Peyer's patch (tissue), 4 donors: ENCODE results near the gene NUDT16L1. TPM values are rescaled to one million over a fixed set of nuclear protein-coding genes. Genes with fewer than 3 reads are reported as not detected.

Source experiments
- DNase-seq, 3 donors: peaks; one replicate each; pipeline ENCODE4 v3.0.0-alpha.2; 2017 to 2019
- H3K27ac ChIP-seq, 4 donors: fragments of 200-600 bp; sonication (generic); one replicate each; pipeline ENCODE4 v1.5.1; 2016 to 2019
- H3K27me3 ChIP-seq, 2 donors: fragments of 200-600 bp; sonication (generic); one replicate each; pipeline ENCODE4 v1.5.1; 2019
- H3K36me3 ChIP-seq, 3 donors: fragments of 200-600 bp; sonication (generic); one replicate each; pipeline ENCODE4 v1.5.1; 2016 to 2019
- H3K4me1 ChIP-seq, 4 donors: fragments of 200-600 bp; sonication (generic); one replicate each; pipeline ENCODE4 v1.5.1; 2016 to 2019
- H3K4me3 ChIP-seq, 4 donors: fragments of 200-600 bp; sonication (generic); 1 replicate in 3 of 4; 2 replicates in 1 of 4; pipeline ENCODE4 v1.5.1; 2016 to 2019; ENCODE audit warnings: mild to moderate bottlenecking in 1 of 4
- H3K9me3 ChIP-seq, 4 donors: fragments of 200-600 bp; sonication (generic); one replicate each; pipeline ENCODE4 v1.5.1; 2016 to 2019; ENCODE audit warnings: mild to moderate bottlenecking in 1 of 4
- CTCF ChIP-seq, 6 experiments: fragments of 450-650 bp in 4 of 6; fragments of 200-600 bp in 2 of 6; sonication (generic) in 1 of 6; IDR thresholded peaks; one replicate each; pipeline ENCODE4 v1.5.1; 2017 to 2019; ENCODE audit warnings: antibody characterized with exemption in 6 of 6, mild to moderate bottlenecking in 3 of 6, moderate library complexity in 1 of 6
- POLR2A ChIP-seq, 2 donors: fragments of 450-650 bp; IDR thresholded peaks; one replicate each; pipeline ENCODE4 v1.5.1; 2017; ENCODE audit warnings: antibody characterized with exemption in 2 of 2, mild to moderate bottlenecking in 2 of 2, moderate library complexity in 2 of 2
- total RNA-seq, 4 donors: library from RNA; depleted of rRNA; stranded (reverse); fragments of >200 nt; gene quantifications; one replicate each; pipeline ENCODE4 v1.1.0, GENCODE V29; 2016

NUDT16L1 gene
- total RNA-seq, 4 donors from 2014 or later: 19.0 to 53.6 (median 40.1) TPM

- Histone ChIP-seq H3K27me3 (no peaks in the 10 kb centered on the region), H3K9me3 (no peaks in the 10 kb centered on the region), H3K27ac (peak overlapping the region in 3 of 4 donors; percentile 49 to 89 (median 88)), H3K4me1 (peaks cover 0 to 40% (median 0%) of the 10 kb centered on the region in 4 donors), H3K4me3 (no peak overlapping the region), H3K36me3 (peaks cover 0 to 76% (median 0%) of the 10 kb centered on the region in 3 donors)
- DNase-seq: no peak
- TF ChIP-seq CTCF (IDR thresholded peaks at IDR 0.05) (no peak), POLR2A (IDR thresholded peaks at IDR 0.05) (no peak)
These were observed 37.6 kb upstream of the NUDT16L1 start for GRCh38 chr16:4655801-4656200.

DNA sequence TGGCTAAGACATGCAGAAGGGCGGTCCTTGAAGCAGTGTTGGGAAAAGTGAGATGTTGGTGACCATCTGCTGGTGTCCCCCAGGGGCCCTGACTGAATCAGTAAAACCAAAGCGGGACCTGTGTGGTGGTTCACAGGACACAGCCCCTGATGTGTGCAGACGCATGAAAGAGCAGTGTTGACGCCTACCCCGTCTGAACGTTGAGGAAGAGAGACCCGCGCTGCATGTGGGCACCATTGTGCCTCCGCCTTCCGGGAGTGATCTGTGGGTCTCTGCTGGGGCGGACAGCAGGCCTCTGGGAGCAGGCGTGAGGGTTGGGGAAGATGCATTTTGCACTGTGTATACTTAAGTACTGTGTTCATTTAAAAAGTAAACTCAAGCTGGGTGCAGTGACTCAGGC is 37.1 kb upstream of the NUDT16L1 start:
- Histone ChIP-seq H3K27me3 (no peaks in the 10 kb centered on the region), H3K27ac (peak overlapping the region in 1 of 4 donors; percentile 88), H3K36me3 (peaks cover 0 to 73% (median 0%) of the 10 kb centered on the region in 3 donors)

DNA sequence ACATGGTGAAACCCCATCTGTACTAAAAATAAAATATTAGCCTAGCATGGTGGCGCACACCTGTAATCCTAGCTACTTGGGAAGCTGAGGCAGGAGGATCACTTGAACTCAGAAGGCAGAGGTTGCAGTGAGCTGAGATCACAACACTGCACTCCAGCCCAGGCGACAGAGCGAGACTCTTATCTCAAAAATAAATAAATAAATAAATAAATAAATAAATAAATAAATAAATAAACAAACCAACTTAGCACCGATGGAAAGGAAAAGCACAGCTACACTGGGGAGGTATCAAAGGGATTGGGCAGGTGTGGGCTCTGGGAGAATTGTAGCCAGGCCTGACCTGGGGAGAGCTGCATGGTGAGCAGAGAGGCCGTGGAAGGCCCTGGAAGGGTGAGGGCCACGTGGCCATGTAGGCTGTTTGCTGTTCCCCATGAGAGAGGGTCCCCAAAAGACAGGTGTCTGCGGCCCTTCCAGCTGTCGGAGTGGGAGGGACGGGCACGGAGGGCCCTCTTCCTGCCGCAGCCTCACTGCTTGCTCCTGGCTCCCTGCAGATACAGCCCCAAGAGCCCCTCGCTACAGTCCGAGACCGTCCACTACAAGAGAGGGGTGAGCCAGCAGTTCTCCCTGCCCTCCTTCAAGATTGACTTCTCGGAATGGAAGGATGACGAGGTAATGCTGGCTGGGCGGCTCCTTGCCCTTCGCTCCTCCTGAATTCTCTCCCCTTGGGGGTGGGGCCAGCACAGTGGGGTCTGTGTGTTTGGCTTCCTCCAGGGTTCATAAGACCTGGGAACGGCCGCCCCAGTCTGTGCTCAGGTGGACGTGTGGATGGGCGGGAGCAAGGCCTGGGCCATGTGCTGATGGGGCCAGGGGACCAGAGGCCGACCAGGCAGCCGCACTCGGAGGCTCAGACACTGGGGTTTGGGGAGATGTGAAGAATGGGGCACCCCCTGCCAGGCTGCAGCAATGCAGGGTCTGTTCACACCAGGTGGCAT is 36.4 kb upstream of the NUDT16L1 start:
- Histone ChIP-seq H3K27ac (no peak overlapping the region), H3K4me3 (no peak overlapping the region), H3K36me3 (peaks cover 0 to 65% (median 0%) of the 10 kb centered on the region in 3 donors), H3K4me1 (peaks cover 0 to 40% (median 0%) of the 10 kb centered on the region in 4 donors), H3K9me3 (no peaks in the 10 kb centered on the region), H3K27me3 (no peaks in the 10 kb centered on the region)
- no peak for DNase-seq
- TF ChIP-seq POLR2A (IDR thresholded peaks at IDR 0.05) (no peak), CTCF (IDR thresholded peaks at IDR 0.05) (no peak)

More for the DNA sequence above, 37.1 kb upstream of the NUDT16L1 start:
- no peaks in the 10 kb centered on the region for H3K9me3 ChIP-seq
- DNase-seq: no peak
- H3K4me3 ChIP-seq: no peak overlapping the region
- no peak for TF ChIP-seq POLR2A (IDR thresholded peaks at IDR 0.05)
- no peak for TF ChIP-seq CTCF (IDR thresholded peaks at IDR 0.05)
- peaks cover 0 to 40% (median 0%) of the 10 kb centered on the region in 4 donors for H3K4me1 ChIP-seq

DNA sequence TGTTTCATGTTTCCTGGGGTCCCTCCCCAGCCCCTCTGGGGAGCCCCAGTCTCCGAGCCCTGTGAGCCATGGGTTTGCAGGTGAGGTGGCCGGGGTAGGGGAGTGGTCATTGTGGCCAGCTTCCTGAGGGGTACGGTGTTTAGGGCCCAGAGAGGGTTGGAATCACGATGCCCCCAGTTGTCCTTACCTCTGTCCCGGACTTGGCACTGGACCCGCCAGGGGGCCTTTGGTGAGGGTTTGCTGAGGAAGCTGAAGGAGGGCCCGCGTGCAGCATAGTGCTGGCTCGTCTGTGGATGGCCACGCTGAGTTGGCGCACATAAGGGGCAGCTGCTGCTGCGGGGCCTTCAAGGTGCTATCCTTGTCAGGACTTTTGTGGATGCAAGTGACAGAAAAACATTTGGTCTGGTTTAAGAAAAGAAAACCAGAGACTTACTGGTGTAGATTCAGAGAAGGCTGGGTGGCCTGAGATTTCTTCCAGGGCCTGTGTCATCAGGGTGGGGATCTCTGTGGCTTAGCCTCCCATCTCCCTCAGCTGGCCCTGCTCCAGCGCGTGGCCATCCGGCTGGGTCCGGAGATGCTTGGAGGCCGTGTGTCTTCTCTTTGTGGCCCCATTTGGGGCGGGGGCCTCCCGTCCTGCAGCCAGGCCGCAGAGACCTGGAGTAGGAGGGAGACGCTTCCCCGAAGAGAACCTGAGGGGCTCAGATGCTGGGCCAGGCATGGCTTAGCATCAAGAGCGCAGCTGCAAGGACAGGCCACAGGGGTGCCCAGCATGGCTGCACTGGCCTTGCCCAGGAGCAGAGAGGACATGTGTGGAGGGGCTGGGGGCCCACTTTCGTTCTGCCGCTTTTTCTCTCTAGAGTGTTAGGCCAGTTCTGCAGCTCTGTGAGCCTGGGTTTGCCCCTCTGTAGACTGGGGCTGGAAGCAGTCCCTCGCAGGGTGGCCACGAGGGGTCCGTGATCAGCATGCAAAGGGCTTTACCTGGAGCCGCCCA is 33.7 kb upstream of the NUDT16L1 start:
- no peaks in the 10 kb centered on the region for H3K9me3 ChIP-seq
- peaks cover 0 to 46% (median 0%) of the 10 kb centered on the region in 3 donors for H3K36me3 ChIP-seq
- peak overlapping the region in 1 of 4 donors; percentile 35 for H3K27ac ChIP-seq
- H3K27me3 ChIP-seq: no peaks in the 10 kb centered on the region
- no peak overlapping the region for H3K4me3 ChIP-seq
- peaks cover 0 to 35% (median 2%) of the 10 kb centered on the region in 4 donors for H3K4me1 ChIP-seq
- no peak for TF ChIP-seq CTCF (IDR thresholded peaks at IDR 0.05)
- no peak for TF ChIP-seq POLR2A (IDR thresholded peaks at IDR 0.05)
- no peak for DNase-seq

- DNase-seq: peak in 2 of 3 donors; percentile 39 to 79
- no peaks in the 10 kb centered on the region for H3K9me3 ChIP-seq
- peaks cover 0 to 38% (median 0%) of the 10 kb centered on the region in 3 donors for H3K36me3 ChIP-seq
- H3K4me1 ChIP-seq: peaks cover 0 to 35% (median 8%) of the 10 kb centered on the region in 4 donors
- no peak overlapping the region for H3K4me3 ChIP-seq
- no peaks in the 10 kb centered on the region for H3K27me3 ChIP-seq
- TF ChIP-seq POLR2A (IDR thresholded peaks at IDR 0.05) (no peak), CTCF (IDR thresholded peaks at IDR 0.05) (no peak)
- H3K27ac ChIP-seq: peak overlapping the region in 1 of 4 donors; percentile 35
These were observed 32.8 kb upstream of the NUDT16L1 start for GRCh38 chr16:4660454-4661007.
